ENCODE data around the gene DNAH8.
"Not testable (repeated sequence)": the region's sequence is repeated elsewhere in the genome, so short reads cannot be mapped to it uniquely, and the experiment has no call there.

The DNAH8 gene

GRCh38 chr6:38871741-38872568 is 156.8 kb downstream of the DNAH8 start:
- TF ChIP-seq POLR2A (IDR thresholded peaks at IDR 0.05; ENCODE audit: low read depth, low read length): no peak
- DNase-seq (ENCODE audit: insufficient read length, low spot score) (peak; percentile 31), FAIRE-seq (peak; percentile 89)

GRCh38 chr6:38873001-38873400 is 157.9 kb downstream of the DNAH8 start:
- DNase-seq (ENCODE audit: insufficient read length, low spot score): no peak
- no peak for FAIRE-seq
- no peak for TF ChIP-seq POLR2A (IDR thresholded peaks at IDR 0.05; ENCODE audit: low read depth, low read length)

GRCh38 chr6:38873816-38874215 is 158.7 kb downstream of the DNAH8 start:
- FAIRE-seq; DNase-seq (ENCODE audit: insufficient read length, low spot score): not testable (repeated sequence)

- no peak for TF ChIP-seq POLR2A (IDR thresholded peaks at IDR 0.05; ENCODE audit: low read depth, low read length)
- DNase-seq (ENCODE audit: insufficient read length, low spot score) (no peak), FAIRE-seq (no peak)
Measured at GRCh38 chr6:38876475-38876874, 161.4 kb downstream of the DNAH8 start.

GRCh38 chr6:38877721-38878120 is 162.6 kb downstream of the DNAH8 start:
- no peak for FAIRE-seq
- no peak for DNase-seq (ENCODE audit: insufficient read length, low spot score)
- TF ChIP-seq POLR2A (IDR thresholded peaks at IDR 0.05; ENCODE audit: low read depth, low read length): no peak

- DNase-seq (ENCODE audit: insufficient read length, low spot score) (no peak), FAIRE-seq (no peak)
- no peak for TF ChIP-seq POLR2A (IDR thresholded peaks at IDR 0.05; ENCODE audit: low read depth, low read length)
Measured at GRCh38 chr6:38882157-38882556, 167.0 kb downstream of the DNAH8 start.

- no peak for FAIRE-seq
- TF ChIP-seq POLR2A (IDR thresholded peaks at IDR 0.05; ENCODE audit: low read depth, low read length): no peak
- no peak for DNase-seq (ENCODE audit: insufficient read length, low spot score)
Measured at GRCh38 chr6:38897507-38897906, 182.4 kb downstream of the DNAH8 start.

- TF ChIP-seq POLR2A (IDR thresholded peaks at IDR 0.05; ENCODE audit: low read depth, low read length): no peak
- FAIRE-seq (no peak), DNase-seq (ENCODE audit: insufficient read length, low spot score) (no peak)
Measured at GRCh38 chr6:38901802-38902522, 186.9 kb downstream of the DNAH8 start.

- no peak for FAIRE-seq
- TF ChIP-seq POLR2A (IDR thresholded peaks at IDR 0.05; ENCODE audit: low read depth, low read length): no peak
- no peak for DNase-seq (ENCODE audit: insufficient read length, low spot score)
Measured at GRCh38 chr6:38906582-38906981, 191.5 kb downstream of the DNAH8 start.

- TF ChIP-seq POLR2A (IDR thresholded peaks at IDR 0.05; ENCODE audit: low read depth, low read length): no peak
- no peak for FAIRE-seq
- DNase-seq (ENCODE audit: insufficient read length, low spot score): no peak
Measured at GRCh38 chr6:38907264-38907663, 192.2 kb downstream of the DNAH8 start.

- FAIRE-seq (no peak), DNase-seq (ENCODE audit: insufficient read length, low spot score) (no peak)
- TF ChIP-seq POLR2A (IDR thresholded peaks at IDR 0.05; ENCODE audit: low read depth, low read length): no peak
Measured at GRCh38 chr6:38909015-38909730, 194.1 kb downstream of the DNAH8 start.

GRCh38 chr6:38910207-38910606 is 195.1 kb downstream of the DNAH8 start:
- TF ChIP-seq POLR2A (IDR thresholded peaks at IDR 0.05; ENCODE audit: low read depth, low read length): no peak
- FAIRE-seq (no peak), DNase-seq (ENCODE audit: insufficient read length, low spot score) (no peak)

- no peak for DNase-seq (ENCODE audit: insufficient read length, low spot score)
- no peak for TF ChIP-seq POLR2A (IDR thresholded peaks at IDR 0.05; ENCODE audit: low read depth, low read length)
- FAIRE-seq: no peak
Measured at GRCh38 chr6:38912378-38912777, 197.3 kb downstream of the DNAH8 start.

- FAIRE-seq: no peak
- DNase-seq (ENCODE audit: insufficient read length, low spot score): no peak
- no peak for TF ChIP-seq POLR2A (IDR thresholded peaks at IDR 0.05; ENCODE audit: low read depth, low read length)
Measured at GRCh38 chr6:38915205-38915925, 200.3 kb downstream of the DNAH8 start.

- DNase-seq (ENCODE audit: insufficient read length, low spot score); FAIRE-seq: not testable (repeated sequence)
Measured at GRCh38 chr6:38921540-38921939, 206.4 kb downstream of the DNAH8 start.

All from H54 (cell line).